ENCODE results near the gene SYCE3. TPM values are rescaled to one million over a fixed set of nuclear protein-coding genes. Genes with fewer than 3 reads are reported as not detected.

The SYCE3 gene
- total and polyA plus RNA-seq, 7 donors = not detected

GRCh38 chr22:50503475-50504145 lies 59.1 kb downstream of the SYCE3 start:
- no peak for DNase-seq
- no peak overlapping the region for H3K4me3 ChIP-seq

GRCh38 chr22:50502628-50503474 lies 59.9 kb downstream of the SYCE3 start:
- no peaks in the 10 kb centered on the region for H3K27me3 ChIP-seq (ENCODE audit: insufficient read depth in 3 of 3, low read length in 2 of 3)
- ATAC-seq = no peak
- intact Hi-C loops (cut with DNase I) = loop anchor here in 1 of 2 donors (10.0 kb wide), 1 partner anchor 248 kb away; the partner anchor contains the start of gene HDAC10
- TF ChIP-seq, protein P1, sequence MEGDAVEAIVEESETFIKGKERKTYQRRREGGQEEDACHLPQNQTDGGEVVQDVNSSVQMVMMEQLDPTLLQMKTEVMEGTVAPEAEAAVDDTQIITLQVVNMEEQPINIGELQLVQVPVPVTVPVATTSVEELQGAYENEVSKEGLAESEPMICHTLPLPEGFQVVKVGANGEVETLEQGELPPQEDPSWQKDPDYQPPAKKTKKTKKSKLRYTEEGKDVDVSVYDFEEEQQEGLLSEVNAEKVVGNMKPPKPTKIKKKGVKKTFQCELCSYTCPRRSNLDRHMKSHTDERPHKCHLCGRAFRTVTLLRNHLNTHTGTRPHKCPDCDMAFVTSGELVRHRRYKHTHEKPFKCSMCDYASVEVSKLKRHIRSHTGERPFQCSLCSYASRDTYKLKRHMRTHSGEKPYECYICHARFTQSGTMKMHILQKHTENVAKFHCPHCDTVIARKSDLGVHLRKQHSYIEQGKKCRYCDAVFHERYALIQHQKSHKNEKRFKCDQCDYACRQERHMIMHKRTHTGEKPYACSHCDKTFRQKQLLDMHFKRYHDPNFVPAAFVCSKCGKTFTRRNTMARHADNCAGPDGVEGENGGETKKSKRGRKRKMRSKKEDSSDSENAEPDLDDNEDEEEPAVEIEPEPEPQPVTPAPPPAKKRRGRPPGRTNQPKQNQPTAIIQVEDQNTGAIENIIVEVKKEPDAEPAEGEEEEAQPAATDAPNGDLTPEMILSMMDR (IDR thresholded peaks at IDR 0.05) = no peak
- peaks cover 0 to 31% of the 10 kb centered on the region in 2 donors for H3K36me3 ChIP-seq (ENCODE audit: insufficient read depth in 1 of 2, low read depth in 1 of 2)
- H3K27ac ChIP-seq = no peak overlapping the region
- H3K4me1 ChIP-seq = peaks cover 8% of the 10 kb centered on the region
- no peaks in the 10 kb centered on the region for H3K9me3 ChIP-seq
- WGBS, 3 donors = 82 to 87% (median 86%) methylated on average over 23 to 24 of the region's 24 CpGs
- H3K4me3 ChIP-seq = no peak overlapping the region
- DNase-seq = no peak

More at GRCh38 chr22:50503475-50504145, 59.1 kb downstream of the SYCE3 start:
- H3K27ac ChIP-seq = no peak overlapping the region
- no peak for ATAC-seq
- H3K27me3 ChIP-seq (ENCODE audit: insufficient read depth in 3 of 3, low read length in 2 of 3) = no peaks in the 10 kb centered on the region
- intact Hi-C loops (cut with DNase I) = loop anchor here in 1 of 2 donors (10.0 kb wide), 1 partner anchor 249 kb away; the partner anchor contains the start of gene HDAC10
- peaks cover 0 to 31% of the 10 kb centered on the region in 2 donors for H3K36me3 ChIP-seq (ENCODE audit: insufficient read depth in 1 of 2, low read depth in 1 of 2)
- H3K4me1 ChIP-seq = peaks cover 8% of the 10 kb centered on the region
- H3K9me3 ChIP-seq = no peaks in the 10 kb centered on the region
- TF ChIP-seq, protein P1 (IDR thresholded peaks at IDR 0.05) = no peak
- 87 to 91% (median 87%) methylated on average over 20 to 25 of the region's 26 CpGs for WGBS, 3 donors

DNA sequence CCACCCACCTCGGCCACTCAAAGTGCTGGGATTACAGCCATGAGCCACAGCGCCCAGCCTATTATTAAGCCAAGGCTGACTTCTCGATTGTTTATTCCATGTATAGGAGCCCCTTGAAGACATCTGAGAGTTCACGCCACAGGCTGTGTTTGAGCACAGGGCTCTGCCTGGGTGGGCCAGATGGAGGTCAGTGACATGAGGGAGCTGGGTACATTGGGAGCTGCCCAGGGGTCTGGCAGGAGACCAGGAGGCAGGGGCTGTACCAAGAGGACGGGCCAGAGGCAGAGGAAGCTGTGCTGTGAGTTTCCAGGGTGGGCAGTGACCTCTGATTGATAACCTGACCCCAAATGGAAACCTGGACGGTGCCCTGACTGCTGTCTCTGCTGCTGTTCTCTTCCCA lies 60.6 kb downstream of the SYCE3 start:
- TF ChIP-seq, protein P1 (IDR thresholded peaks at IDR 0.05) = no peak
- ATAC-seq (no peak), DNase-seq (no peak)
- Histone ChIP-seq H3K9me3 (no peaks in the 10 kb centered on the region), H3K4me1 (peaks cover 8% of the 10 kb centered on the region), H3K4me3 (no peak overlapping the region), H3K27ac (no peak overlapping the region), H3K36me3 (ENCODE audit: insufficient read depth in 1 of 2, low read depth in 1 of 2) (peaks cover 0 to 31% of the 10 kb centered on the region in 2 donors), H3K27me3 (ENCODE audit: insufficient read depth in 3 of 3, low read length in 2 of 3) (no peaks in the 10 kb centered on the region)
- intact Hi-C loops (cut with DNase I) = loop anchor here in 1 of 2 donors (10.0 kb wide), 1 partner anchor 247 kb away; the partner anchor contains the start of gene HDAC10
- 61 to 76% (median 72%) methylated on average over 6 of the region's 6 CpGs for WGBS, 3 donors

Other genes with a start within 250 kb of the SYCE3 start
- 1 to 10 TPM in 2 of 4 donors, under 1 TPM in 2; 0.57 to 1.6 (median 0.94) TPM for gene DENND6B, start 235.9 kb downstream of the SYCE3 start, total RNA-seq
- under 1 TPM; 0.46 to 0.93 (median 0.81) TPM for gene DENND6B, start 235.9 kb downstream of the SYCE3 start, polyA plus RNA-seq
- 10 to 100 TPM; 36.6 to 48.2 (median 42.5) TPM for gene PPP6R2, start 219.6 kb downstream of the SYCE3 start, total RNA-seq
- gene PPP6R2, start 219.6 kb downstream of the SYCE3 start, polyA plus RNA-seq = 10 to 100 TPM; 31.6 to 43.7 (median 32.1) TPM
- gene SBF1, start 87.9 kb downstream of the SYCE3 start, total RNA-seq = 10 to 100 TPM; 75.3 to 98.0 (median 82.8) TPM
- 10 to 100 TPM; 42.1 to 58.6 (median 54.9) TPM for gene SBF1, start 87.9 kb downstream of the SYCE3 start, polyA plus RNA-seq
- under 1 TPM in 1 of 4 donors, not detected in 3; 0.21 TPM for gene ADM2, start 81.4 kb downstream of the SYCE3 start, total RNA-seq
- under 1 TPM in 2 of 3 donors, not detected in 1; 0.01 to 0.05 TPM for gene ADM2, start 81.4 kb downstream of the SYCE3 start, polyA plus RNA-seq
- gene MIOX, start 76.1 kb downstream of the SYCE3 start, total RNA-seq = not detected
- gene MIOX, start 76.1 kb downstream of the SYCE3 start, polyA plus RNA-seq = not detected
- gene LMF2, start 55.2 kb downstream of the SYCE3 start, total RNA-seq = 10 to 100 TPM; 16.7 to 18.6 (median 17.3) TPM
- 10 to 100 TPM; 14.9 to 24.1 (median 15.6) TPM for gene LMF2, start 55.2 kb downstream of the SYCE3 start, polyA plus RNA-seq
- gene NCAPH2, start 54.7 kb downstream of the SYCE3 start, total RNA-seq = 10 to 100 TPM; 19.2 to 24.2 (median 21.7) TPM
- 10 to 100 TPM; 21.8 to 26.3 (median 23.7) TPM for gene NCAPH2, start 54.7 kb downstream of the SYCE3 start, polyA plus RNA-seq
- gene SCO2, start 37.3 kb downstream of the SYCE3 start, total RNA-seq = under 1 TPM in 1 of 4 donors, not detected in 3; 0.97 TPM
- gene SCO2, start 37.3 kb downstream of the SYCE3 start, polyA plus RNA-seq = under 1 TPM in 2 of 3 donors, not detected in 1; 0.99 to 1.00 TPM
- 10 to 100 TPM in 3 of 4 donors, 1 to 10 TPM in 1; 7.1 to 18.8 (median 13.3) TPM for gene TYMP, start 32.9 kb downstream of the SYCE3 start, total RNA-seq
- 10 to 100 TPM in 1 of 3 donors, 1 to 10 TPM in 2; 5.0 to 26.0 (median 7.0) TPM for gene TYMP, start 32.9 kb downstream of the SYCE3 start, polyA plus RNA-seq
- under 1 TPM in 1 of 4 donors, not detected in 3; 0.11 TPM for gene KLHDC7B, start 17.0 kb downstream of the SYCE3 start, total RNA-seq
- gene KLHDC7B, start 17.0 kb downstream of the SYCE3 start, polyA plus RNA-seq = under 1 TPM in 2 of 3 donors, not detected in 1; 0.01 TPM
- 100 to 1,000 TPM in 3 of 4 donors, 10 to 100 TPM in 1; 75.8 to 144 (median 139) TPM for gene CPT1B, start 15.5 kb upstream of the SYCE3 start, total RNA-seq
- 10 to 100 TPM; 57.4 to 87.6 (median 70.8) TPM for gene CPT1B, start 15.5 kb upstream of the SYCE3 start, polyA plus RNA-seq
- 10 to 100 TPM; 11.5 to 25.2 (median 16.3) TPM for gene CHKB, start 19.9 kb upstream of the SYCE3 start, total RNA-seq
- gene CHKB, start 19.9 kb upstream of the SYCE3 start, polyA plus RNA-seq = 10 to 100 TPM; 13.1 to 14.3 (median 13.6) TPM
- gene MAPK8IP2, start 37.9 kb upstream of the SYCE3 start, total RNA-seq = under 1 TPM; 0.12 to 0.34 (median 0.17) TPM
- gene MAPK8IP2, start 37.9 kb upstream of the SYCE3 start, polyA plus RNA-seq = under 1 TPM; 0.13 to 0.22 (median 0.15) TPM
- gene ARSA, start 65.2 kb upstream of the SYCE3 start, total RNA-seq = 10 to 100 TPM in 2 of 4 donors, 1 to 10 TPM in 2; 8.8 to 13.6 (median 10.4) TPM
- 10 to 100 TPM in 1 of 3 donors, 1 to 10 TPM in 2; 8.3 to 11.7 (median 9.8) TPM for gene ARSA, start 65.2 kb upstream of the SYCE3 start, polyA plus RNA-seq
- 10 to 100 TPM in 3 of 4 donors, 1 to 10 TPM in 1; 7.5 to 16.3 (median 13.5) TPM for gene SHANK3, start 109.9 kb upstream of the SYCE3 start, total RNA-seq
- 1 to 10 TPM; 4.2 to 9.3 (median 4.8) TPM for gene SHANK3, start 109.9 kb upstream of the SYCE3 start, polyA plus RNA-seq
- gene ACR, start 175.3 kb upstream of the SYCE3 start, total RNA-seq = under 1 TPM in 3 of 4 donors, not detected in 1; 0.26 to 0.82 (median 0.64) TPM
- gene ACR, start 175.3 kb upstream of the SYCE3 start, polyA plus RNA-seq = under 1 TPM in 2 of 3 donors, not detected in 1; 0.10 to 0.19 TPM
- 10 to 100 TPM in 1 of 4 donors, 1 to 10 TPM in 3; 4.1 to 11.8 (median 6.0) TPM for gene RABL2B, start 220.7 kb upstream of the SYCE3 start, total RNA-seq
- gene RABL2B, start 220.7 kb upstream of the SYCE3 start, polyA plus RNA-seq = 10 to 100 TPM in 2 of 3 donors, 1 to 10 TPM in 1; 7.1 to 12.7 (median 12.2) TPM

All from psoas muscle (tissue), 8 donors.